H4 (cell line): ENCODE results near the gene MGAT3. TPM values are rescaled to one million over a fixed set of nuclear protein-coding genes. Genes with fewer than 3 reads are reported as not detected.

Experiments used
- DNase-seq: peaks from one replicate; pipeline ENCODE4 v3.0.0-alpha.2; 2015; ENCODE audit warnings: low spot score
- total RNA-seq: library from RNA; depleted of rRNA; stranded (reverse); fragments of >200 nt; shearing (Covaris generic); gene quantifications from 2 replicates; pipeline ENCODE4 v1.2.3, GENCODE V29; 2014; rRNA removed

The MGAT3 gene
- total RNA-seq, 1 experiment from 2014 or later, result 1.1 TPM

DNA sequence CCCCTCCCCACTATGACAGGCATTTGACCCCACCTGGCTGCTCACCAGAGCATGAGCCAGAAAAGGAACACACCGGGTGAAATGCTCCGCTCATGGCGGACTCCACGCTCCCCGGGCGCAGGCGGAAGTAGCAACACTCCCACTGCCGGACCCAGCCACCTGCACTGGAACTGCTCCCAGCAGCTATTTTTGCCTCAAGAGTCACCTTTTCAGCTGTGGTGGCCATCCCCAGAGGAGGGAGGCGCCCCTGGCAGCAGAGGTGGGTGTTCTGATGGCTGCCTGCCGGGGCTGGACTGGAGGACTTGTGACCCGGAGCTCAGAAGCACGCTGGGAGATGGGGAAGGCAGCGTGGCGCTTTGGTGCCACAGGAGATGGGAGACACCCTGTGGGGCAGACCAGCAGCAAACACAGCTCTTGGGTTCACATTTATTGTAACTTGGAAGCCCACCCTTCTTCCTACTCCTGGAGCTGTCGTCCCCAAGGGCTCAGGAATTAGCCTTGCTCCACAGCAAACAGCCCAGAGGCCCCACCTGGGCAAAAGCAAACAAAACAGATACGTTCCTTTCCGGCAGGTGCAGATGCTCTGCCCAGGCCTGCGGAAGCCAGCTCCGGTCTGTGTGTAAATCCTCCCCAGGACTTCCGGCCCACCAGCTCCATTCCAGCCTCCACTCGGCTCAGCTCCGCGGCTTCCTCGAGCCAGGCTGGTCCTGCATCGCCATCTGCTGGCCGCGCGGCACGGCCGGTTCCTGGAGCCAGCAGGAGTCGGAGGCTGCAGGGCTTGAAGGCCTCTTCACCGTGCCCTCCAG is 72.1 kb downstream of the MGAT3 start:
- DNase-seq, result peak; percentile 87

GRCh38 chr22:39529487-39529851 is 72.7 kb downstream of the MGAT3 start:
- DNase-seq, result no peak

- no peak for DNase-seq
These were observed 73.3 kb downstream of the MGAT3 start for GRCh38 chr22:39530116-39530515.

DNA sequence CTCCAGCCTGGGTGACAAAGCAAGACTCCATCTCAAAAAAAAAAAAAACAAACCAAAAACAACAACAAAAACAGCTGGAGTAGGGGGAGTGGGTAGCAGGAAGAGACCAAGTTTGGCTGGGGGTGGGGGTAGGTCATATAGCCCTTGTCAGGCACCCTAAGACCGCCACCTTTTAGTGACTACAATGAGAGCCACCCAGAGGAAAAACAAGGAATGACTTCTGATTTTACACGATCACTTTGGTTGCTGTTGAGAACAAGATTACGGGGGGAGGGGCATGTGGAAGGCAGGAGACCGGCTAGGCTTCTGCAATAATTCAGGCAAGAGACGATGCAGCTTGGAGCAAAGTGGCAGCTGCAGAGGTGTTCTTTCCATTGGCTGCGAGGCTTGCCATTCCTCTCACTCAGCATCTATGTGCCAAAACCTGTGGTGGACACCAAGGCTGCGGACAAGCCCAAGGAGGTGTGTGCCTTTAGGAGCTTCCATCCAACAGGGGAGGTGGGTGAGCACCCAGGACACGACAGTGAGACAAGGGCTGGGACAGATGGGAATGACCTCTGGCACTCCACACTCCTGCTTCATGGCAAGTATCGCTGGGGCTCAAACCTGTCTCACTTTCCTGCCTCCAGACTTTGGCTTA is 74.0 kb downstream of the MGAT3 start:
- peak; percentile 53 for DNase-seq

DNA sequence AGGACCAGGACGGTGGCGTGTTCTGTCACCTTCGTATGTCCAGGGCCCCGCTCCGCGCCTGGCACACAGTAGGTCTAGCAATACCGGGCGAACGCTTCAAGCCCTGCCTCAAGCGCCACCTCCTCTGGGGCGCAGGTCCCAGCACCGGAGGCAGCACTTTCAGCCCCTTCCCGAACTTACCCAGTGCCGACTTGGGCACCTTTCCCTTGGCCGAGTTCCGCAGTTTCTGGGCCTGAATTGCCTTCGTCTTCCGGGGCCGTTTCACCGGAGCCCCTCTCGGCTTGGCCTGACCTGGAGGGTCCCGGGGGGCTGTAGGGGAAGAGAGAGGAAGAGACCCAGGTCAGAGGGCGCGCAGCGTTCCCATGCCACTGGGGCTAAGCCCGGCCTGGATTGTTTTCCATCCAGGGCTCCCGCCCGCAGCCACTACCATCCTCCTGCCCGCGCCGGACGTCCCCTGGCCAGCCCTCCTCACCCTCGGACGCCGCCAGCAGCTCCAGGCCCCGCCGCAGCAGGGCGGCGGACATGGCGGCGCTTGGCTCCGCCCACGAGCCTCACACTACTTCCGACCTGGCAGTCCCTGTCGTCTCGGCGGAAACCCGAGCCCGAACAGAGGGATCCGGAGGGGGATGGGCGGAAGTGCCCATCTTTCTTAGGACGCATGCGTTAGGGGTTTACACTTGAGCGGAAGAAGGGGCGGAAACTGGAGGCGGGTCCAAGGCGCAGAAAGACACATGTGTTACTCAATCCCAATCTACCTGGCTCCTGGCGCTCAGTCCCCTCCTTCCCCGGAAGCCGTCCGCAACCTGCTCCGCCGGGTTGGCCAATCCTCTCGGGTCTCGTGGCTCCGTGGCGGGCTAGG is 75.6 kb downstream of the MGAT3 start, which contains the start of gene RPS19BP1:
RPS19BP1 (minus strand) TSS at position 534 of the 859 bp plus-strand sequence; CDS start at position 524, 10 bp downstream.
- DNase-seq, result peak; percentile 100

- no peak for DNase-seq
These were observed 77.3 kb downstream of the MGAT3 start for GRCh38 chr22:39534092-39534506.

DNA sequence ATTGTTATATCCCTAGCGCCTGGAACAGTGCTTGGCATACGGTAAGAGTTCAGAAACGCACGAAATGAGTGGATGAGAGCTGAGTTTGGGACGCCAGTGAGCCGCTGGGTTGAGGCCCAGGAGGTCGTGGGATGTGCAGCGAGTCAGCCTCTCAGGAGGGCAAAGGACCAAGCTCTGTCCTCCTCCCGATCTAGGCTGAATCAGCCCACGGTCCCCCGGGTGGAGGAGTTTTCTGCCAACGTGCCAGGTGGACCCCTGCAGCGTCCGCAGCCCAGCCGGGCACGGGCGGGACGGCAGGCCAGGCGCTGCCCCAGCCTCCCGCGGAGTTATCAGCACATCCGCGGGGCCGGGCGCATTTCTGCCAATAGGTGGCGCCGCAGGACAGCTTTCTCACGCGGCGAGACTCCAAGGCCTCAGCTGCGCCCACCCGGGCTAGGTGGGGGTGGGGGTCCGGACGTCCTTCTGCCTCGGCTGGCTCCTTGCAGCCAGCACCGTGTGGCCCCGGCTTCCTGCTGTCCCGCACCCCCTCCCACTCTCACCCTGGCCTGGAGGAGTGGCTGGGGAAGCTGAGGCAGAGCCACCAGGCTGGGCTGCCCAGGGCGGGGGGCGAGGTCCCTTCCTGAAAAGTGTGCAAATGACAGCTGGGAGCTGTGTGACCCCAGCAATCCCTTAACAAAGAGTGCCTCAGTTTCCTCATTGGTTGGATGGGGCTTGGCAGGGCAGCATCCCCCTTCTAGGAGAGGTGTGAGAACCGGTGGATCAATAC is 78.0 kb downstream of the MGAT3 start:
- DNase-seq, result peak; percentile 50

- no peak for DNase-seq
These were observed 78.5 kb downstream of the MGAT3 start for GRCh38 chr22:39535357-39535725.

- no peak for DNase-seq
These were observed 79.1 kb downstream of the MGAT3 start for GRCh38 chr22:39535831-39536449.

DNA sequence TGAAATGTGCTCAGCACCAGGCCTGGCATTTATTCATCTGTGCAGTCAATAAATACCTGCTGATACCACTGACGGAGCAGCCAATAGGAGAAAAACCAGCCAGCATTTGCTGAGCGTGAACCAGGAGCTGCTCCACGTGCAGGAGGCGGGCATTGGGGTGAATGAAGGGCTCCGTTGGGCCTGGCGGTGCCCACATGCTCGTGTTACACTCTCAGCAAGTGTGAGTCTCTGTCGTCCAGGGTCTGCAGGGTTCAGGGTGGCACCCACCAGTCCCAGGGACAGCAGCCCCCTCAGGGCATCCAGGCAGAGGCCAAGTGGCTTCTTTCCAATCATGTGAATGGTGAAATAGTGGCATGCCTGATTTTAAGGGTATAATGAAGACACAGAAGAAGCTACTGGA is 79.9 kb downstream of the MGAT3 start:
- no peak for DNase-seq

DNA sequence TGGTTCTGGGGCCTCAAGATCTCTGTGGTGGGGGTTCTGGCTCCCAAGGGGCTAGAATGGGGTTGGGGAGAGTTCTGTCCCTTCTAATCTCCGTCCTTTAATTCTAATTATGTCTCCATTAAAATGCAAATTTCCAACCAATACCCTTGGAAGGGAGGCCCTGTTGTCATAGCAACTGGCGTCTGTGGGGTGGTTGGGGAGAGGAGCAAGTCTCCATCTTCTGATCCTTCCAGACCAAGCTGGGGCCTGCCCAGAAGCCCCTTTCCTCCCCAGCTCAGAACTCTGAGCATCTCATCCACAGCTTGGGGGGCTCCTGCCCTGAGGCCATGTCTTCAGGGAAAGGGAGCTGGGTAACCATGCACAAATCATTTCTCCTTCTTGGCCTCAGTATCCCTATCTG is 81.2 kb downstream of the MGAT3 start:
- no peak for DNase-seq

Other genes with a start within 250 kb of the MGAT3 start
- 0.14 TPM in 1 of 2 replicates, not detected in the other for gene PDGFB, start 212.0 kb upstream of the MGAT3 start, total RNA-seq
- gene RPL3, start 137.4 kb upstream of the MGAT3 start, total RNA-seq, result 2,177 and 2,312 TPM in 2 replicates
- gene SYNGR1, start 107.0 kb upstream of the MGAT3 start, total RNA-seq, result 19.9 and 23.0 TPM in 2 replicates
- gene TAB1, start 57.2 kb upstream of the MGAT3 start, total RNA-seq, result 8.6 and 17.1 TPM in 2 replicates
- 18.0 and 19.8 TPM in 2 replicates for gene MIEF1, start 45.3 kb downstream of the MGAT3 start, total RNA-seq
- gene ATF4, start 63.5 kb downstream of the MGAT3 start, total RNA-seq, result 379 and 444 TPM in 2 replicates
- 92.5 and 123 TPM in 2 replicates for gene RPS19BP1, start 75.7 kb downstream of the MGAT3 start, total RNA-seq
- 0.19 TPM in 1 of 2 replicates, not detected in the other for gene CACNA1I, start 113.7 kb downstream of the MGAT3 start, total RNA-seq